Caco-2 (cell line): ENCODE results near the gene PPME1. TPM values are rescaled to one million over a fixed set of nuclear protein-coding genes. Genes with fewer than 3 reads are reported as not detected.

Experiments used
- BruUV-seq: library from RNA; stranded (reverse); fragments of 400-500 nt; replicated peaks from 2 replicates; lab custom pipeline; 2021; lab: Mats Ljungman, UMichigan
- CTCF ChIA-PET: fragments of 300-600 bp; sonication (Branson Sonifier 250); formaldehyde crosslinking; loops from one replicate; lab custom pipeline; 2022; ENCODE audit warnings: antibody characterized with exemption; lab: Charles Lee
- POLR2A ChIA-PET: fragments of 300-600 bp; sonication (Branson Sonifier 250); formaldehyde crosslinking; loops from one replicate; lab custom pipeline; 2022; ENCODE audit warnings: antibody characterized with exemption; lab: Charles Lee
- DNase-seq, 2 experiments: peaks; one replicate each; pipeline versions ENCODE4 v3.0.0 to v3.0.0-alpha.2; 2020 to 2022
- H3K27me3 ChIP-seq: replicated peaks from 2 replicates; pipeline ENCODE4 v1.6.0; 2011; ENCODE audit warnings: low read length; ENCODE audit not compliant: control insufficient read depth, insufficient read depth
- H3K36me3 ChIP-seq: 2 replicates; pipeline ENCODE4 v1.5.1; 2011; ENCODE audit warnings: low read length; ENCODE audit not compliant: control insufficient read depth, insufficient read depth
- H3K4me1 ChIP-seq: fragments of 250-450 bp; sonication (Bioruptor Pico); 2 replicates; pipeline ENCODE4 v1.5.1; 2020; ENCODE audit warnings: mild to moderate bottlenecking
- H3K4me3 ChIP-seq: 2 replicates; pipeline ENCODE4 v1.5.1; 2011; ENCODE audit warnings: low read depth, mild to moderate bottlenecking, control low read depth, low read length
- H3K9me3 ChIP-seq: fragments of 250-450 bp; sonication (Bioruptor Pico); 2 replicates; pipeline ENCODE4 v1.5.1; 2020; ENCODE audit warnings: mild to moderate bottlenecking, moderate library complexity
- H3K27ac Mint-ChIP-seq: one replicate; pipeline ENCODE4 v1.8.0; 2022; ENCODE audit warnings: mixed read lengths; ENCODE audit not compliant: unreplicated experiment
- H3K27me3 Mint-ChIP-seq: one replicate; pipeline ENCODE4 v1.8.0; 2022; ENCODE audit warnings: mixed read lengths; ENCODE audit not compliant: insufficient read depth, unreplicated experiment
- H3K36me3 Mint-ChIP-seq: one replicate; pipeline ENCODE4 v1.8.0; 2022; ENCODE audit warnings: mild to moderate bottlenecking, mixed read lengths; ENCODE audit not compliant: insufficient read depth, unreplicated experiment
- H3K4me1 Mint-ChIP-seq: one replicate; pipeline ENCODE4 v1.8.0; 2022; ENCODE audit warnings: low read depth, mixed read lengths; ENCODE audit not compliant: unreplicated experiment
- H3K4me3 Mint-ChIP-seq: one replicate; pipeline ENCODE4 v1.8.0; 2022; ENCODE audit warnings: mild to moderate bottlenecking, moderate library complexity, mixed read lengths; ENCODE audit not compliant: unreplicated experiment
- H3K9me3 Mint-ChIP-seq: one replicate; pipeline ENCODE4 v1.8.0; 2022; ENCODE audit warnings: mixed read lengths; ENCODE audit not compliant: unreplicated experiment
- intact Hi-C: fragments of 100-400 bp; cut with micrococcal nuclease; formaldehyde crosslinking; loops from one replicate; pipeline ENCODE4 v1.10.0; 2022; ENCODE audit not compliant: unreplicated experiment
- total RNA-seq: library from RNA; stranded (reverse); gene quantifications from 2 replicates; pipeline ENCODE4 v1.2.3, GENCODE V29; 2022
- TF ChIP-seq, protein P1 (sequence below), 2 experiments: fragments of 200-600 bp in 1 of 2; IDR thresholded peaks; 1 replicate in 1 of 2; 2 replicates in 1 of 2; pipeline versions ENCODE4 v1.5.1 to v1.8.0; 2011 to 2022; ENCODE audit warnings: antibody characterized with exemption in 1 of 2, control low read depth in 1 of 2, inconsistent platforms in 1 of 2, low read depth in 1 of 2, low read length in 1 of 2, mild to moderate bottlenecking in 1 of 2, moderate library complexity in 1 of 2; ENCODE audit not compliant: insufficient read depth in 1 of 2, severe bottlenecking in 1 of 2, unreplicated experiment in 1 of 2

PPME1 gene
- total RNA-seq, 1 experiment from 2014 or later, result 109 TPM

DNA sequence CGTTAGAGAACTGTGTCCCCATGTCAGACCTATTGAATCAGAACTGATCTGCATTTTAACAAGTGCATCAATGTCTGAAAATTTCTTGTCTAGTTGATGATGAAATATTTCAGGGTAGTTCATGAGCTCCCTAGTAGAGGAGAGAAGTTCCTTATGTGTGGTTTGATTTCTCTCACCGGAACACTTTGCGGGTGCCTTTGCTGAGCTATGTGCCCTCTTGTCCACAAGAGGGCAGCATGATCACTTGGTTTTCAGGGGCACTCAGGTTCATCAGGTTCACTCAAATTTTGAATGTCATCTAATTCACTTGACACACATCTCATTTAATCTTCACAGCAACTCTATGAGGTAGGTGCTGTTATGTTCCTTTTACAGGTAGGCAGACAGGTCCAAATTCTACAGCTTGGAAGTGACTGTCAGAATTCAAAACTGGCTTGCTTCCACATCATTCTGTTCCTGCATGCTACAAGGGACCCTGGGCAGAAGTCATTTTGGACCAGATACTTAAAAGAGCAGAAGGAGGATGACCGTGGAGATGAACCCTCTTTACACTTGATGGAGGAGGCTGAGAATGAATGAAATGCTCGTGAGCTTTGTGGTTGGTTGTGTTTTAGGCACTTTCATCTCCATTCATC is 84.8 kb downstream of the PPME1 start:
- Histone ChIP-seq H3K4me1 (no peaks in the 10 kb centered on the region), H3K4me3 (no peak overlapping the region), H3K27me3 (no peaks in the 10 kb centered on the region), H3K36me3 (peaks cover 12% of the 10 kb centered on the region), H3K9me3 (peaks cover 3% of the 10 kb centered on the region)
- H3K4me3 Mint-ChIP-seq, result no peak overlapping the region
- H3K27me3 Mint-ChIP-seq, result no peaks in the 10 kb centered on the region
- CTCF ChIA-PET, result interaction anchor here (0.5 to 2.7 kb wide), 23 partner anchors 9 to 909 kb away, joined by 3 to 77 read pairs (median 4); partner anchors contain the start of genes LIPT2 and PGM2L1
- H3K27ac Mint-ChIP-seq, result no peak overlapping the region
- peak in 1 of 2 experiments; percentile 65 for DNase-seq
- peaks cover 4% of the 10 kb centered on the region for H3K9me3 Mint-ChIP-seq
- intact Hi-C loops, result loop anchor here (1.0 kb wide), 4 partner anchors 65 to 315 kb away; no protein-coding TSS in a partner anchor
- peaks cover 42% of the 10 kb centered on the region for H3K36me3 Mint-ChIP-seq
- H3K4me1 Mint-ChIP-seq, result no peaks in the 10 kb centered on the region
- POLR2A ChIA-PET, result interaction anchor here (0.6 kb wide), 1 partner anchor 482 kb away, joined by 3 read pairs; no protein-coding TSS in a partner anchor
- BruUV-seq, result no TSS peak
- TF ChIP-seq, protein P1, sequence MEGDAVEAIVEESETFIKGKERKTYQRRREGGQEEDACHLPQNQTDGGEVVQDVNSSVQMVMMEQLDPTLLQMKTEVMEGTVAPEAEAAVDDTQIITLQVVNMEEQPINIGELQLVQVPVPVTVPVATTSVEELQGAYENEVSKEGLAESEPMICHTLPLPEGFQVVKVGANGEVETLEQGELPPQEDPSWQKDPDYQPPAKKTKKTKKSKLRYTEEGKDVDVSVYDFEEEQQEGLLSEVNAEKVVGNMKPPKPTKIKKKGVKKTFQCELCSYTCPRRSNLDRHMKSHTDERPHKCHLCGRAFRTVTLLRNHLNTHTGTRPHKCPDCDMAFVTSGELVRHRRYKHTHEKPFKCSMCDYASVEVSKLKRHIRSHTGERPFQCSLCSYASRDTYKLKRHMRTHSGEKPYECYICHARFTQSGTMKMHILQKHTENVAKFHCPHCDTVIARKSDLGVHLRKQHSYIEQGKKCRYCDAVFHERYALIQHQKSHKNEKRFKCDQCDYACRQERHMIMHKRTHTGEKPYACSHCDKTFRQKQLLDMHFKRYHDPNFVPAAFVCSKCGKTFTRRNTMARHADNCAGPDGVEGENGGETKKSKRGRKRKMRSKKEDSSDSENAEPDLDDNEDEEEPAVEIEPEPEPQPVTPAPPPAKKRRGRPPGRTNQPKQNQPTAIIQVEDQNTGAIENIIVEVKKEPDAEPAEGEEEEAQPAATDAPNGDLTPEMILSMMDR (IDR thresholded peaks at IDR 0.05; ENCODE audit: insufficient read depth in 1 of 2, low read depth in 1 of 2, low read length in 1 of 2, severe bottlenecking in 1 of 2, unreplicated experiment in 1 of 2), result peak; percentile 91 to 94

DNA sequence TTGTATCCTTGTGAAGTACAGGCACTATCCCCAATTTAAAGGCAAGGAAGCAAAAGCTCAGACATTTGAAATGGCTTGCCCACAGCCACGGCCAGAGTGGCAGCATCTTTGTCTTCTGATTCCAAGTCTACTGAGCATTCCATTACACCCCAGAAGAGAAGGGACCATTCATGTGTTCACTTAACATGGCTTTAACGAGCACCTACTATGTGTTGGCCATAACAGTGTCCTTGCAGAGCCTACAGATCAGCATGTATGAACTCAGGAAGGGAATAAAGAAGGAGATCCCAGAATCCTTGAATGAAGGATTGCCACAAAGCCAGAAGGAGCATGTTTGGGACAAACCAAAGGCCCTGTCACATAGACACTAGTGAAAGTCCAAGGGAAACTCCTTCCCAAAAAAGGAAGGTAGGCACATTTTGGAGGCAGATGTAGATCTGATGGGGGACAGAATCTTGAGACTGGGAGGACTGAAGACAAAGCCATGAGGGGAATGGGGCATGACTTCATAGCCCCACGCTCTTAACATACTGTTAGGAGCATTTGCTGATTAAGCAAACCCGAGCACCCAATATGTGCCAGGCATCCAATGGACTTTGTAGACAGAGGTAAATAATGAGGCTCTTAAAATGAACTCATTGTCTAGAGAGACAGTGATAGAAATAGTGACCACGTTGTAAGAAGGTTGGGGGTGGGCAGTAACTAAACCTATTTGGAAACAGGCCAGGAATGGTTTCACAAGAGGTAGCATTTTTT is 85.5 kb downstream of the PPME1 start:
- Mint-ChIP-seq H3K9me3 (peaks cover 10% of the 10 kb centered on the region), H3K4me1 (no peaks in the 10 kb centered on the region), H3K27ac (no peak overlapping the region), H3K4me3 (no peak overlapping the region), H3K36me3 (peaks cover 43% of the 10 kb centered on the region), H3K27me3 (no peaks in the 10 kb centered on the region)
- no peak for DNase-seq
- ChIA-PET POLR2A (no interaction called here), CTCF (interaction anchor here (0.8 to 2.7 kb wide), 11 partner anchors 8 to 314 kb away, joined by 3 to 77 read pairs (median 7); partner anchors contain the start of gene PGM2L1)
- intact Hi-C loops, result loop anchor here (1.0 kb wide), 4 partner anchors 65 to 315 kb away; no protein-coding TSS in a partner anchor
- H3K4me3 ChIP-seq, result no peak overlapping the region
- H3K36me3 ChIP-seq, result peaks cover 6% of the 10 kb centered on the region; the same call in 1 of the 2 replicates
- H3K27me3 ChIP-seq, result no peaks in the 10 kb centered on the region
- H3K9me3 ChIP-seq, result peaks cover 10% of the 10 kb centered on the region
- TF ChIP-seq, protein P1 (IDR thresholded peaks at IDR 0.05; ENCODE audit: insufficient read depth in 1 of 2, low read depth in 1 of 2, low read length in 1 of 2, severe bottlenecking in 1 of 2, unreplicated experiment in 1 of 2), result no peak
- no TSS peak for BruUV-seq
- H3K4me1 ChIP-seq, result no peaks in the 10 kb centered on the region

DNA sequence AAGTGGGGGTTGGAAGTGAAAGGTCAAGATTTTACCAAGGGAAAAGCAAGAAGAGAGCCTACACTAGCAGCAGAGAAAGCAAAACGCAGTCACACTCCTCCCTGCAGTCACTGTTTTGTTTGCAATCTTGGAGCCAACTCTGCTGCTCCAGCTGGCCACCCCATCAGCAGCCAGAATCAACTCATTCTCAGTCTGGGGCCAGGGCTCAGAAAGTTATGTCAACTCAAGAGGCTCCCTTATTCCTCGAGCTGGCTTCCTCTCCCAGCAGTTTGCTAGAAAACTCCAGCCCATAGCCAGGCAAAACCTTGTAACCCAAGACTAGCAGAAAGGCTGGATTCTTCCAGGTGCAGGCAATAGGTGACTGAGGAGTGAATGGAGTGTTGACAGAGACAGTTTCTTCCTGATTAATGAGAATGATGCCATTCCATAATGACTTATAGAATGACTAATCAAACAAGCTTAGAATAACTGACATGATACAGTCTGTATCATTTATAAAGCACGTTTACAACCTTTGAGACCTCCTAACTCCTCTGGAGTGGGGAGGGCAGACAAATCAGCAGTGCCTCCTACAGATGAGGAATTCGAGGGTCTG is 87.0 kb downstream of the PPME1 start:
- Mint-ChIP-seq H3K36me3 (peaks cover 34% of the 10 kb centered on the region), H3K27me3 (no peaks in the 10 kb centered on the region), H3K9me3 (peaks cover 10% of the 10 kb centered on the region), H3K4me1 (no peaks in the 10 kb centered on the region), H3K4me3 (no peak overlapping the region), H3K27ac (no peak overlapping the region)
- intact Hi-C loops, result no loop called here
- Histone ChIP-seq H3K4me1 (no peaks in the 10 kb centered on the region), H3K27me3 (no peaks in the 10 kb centered on the region), H3K4me3 (no peak overlapping the region), H3K36me3 (0 out of 2 replicates have a peak, but pooled peaks cover 4% of the 10 kb centered on the region), H3K9me3 (peaks cover 11% of the 10 kb centered on the region)
- TF ChIP-seq, protein P1 (IDR thresholded peaks at IDR 0.05; ENCODE audit: insufficient read depth in 1 of 2, low read depth in 1 of 2, low read length in 1 of 2, severe bottlenecking in 1 of 2, unreplicated experiment in 1 of 2), result no peak
- POLR2A ChIA-PET, result interaction anchor here (0.5 kb wide), 1 partner anchor 293 kb away, joined by 4 read pairs; no protein-coding TSS in a partner anchor
- CTCF ChIA-PET, result no interaction called here
- TSS peak; percentile 28 for BruUV-seq
- no peak for DNase-seq
